ENCODE measurements around the gene FMO5. TPM values are rescaled to one million over a fixed set of nuclear protein-coding genes. Genes with fewer than 3 reads are reported as not detected.
A peak's percentile ranks its signal among the peaks of the same experiment; 100 is the strongest.

Gene FMO5
- polyA plus RNA-seq, 1 donor (not counting 4 experiments of a cell fraction or from before 2014, with no cell fraction given) = 0.31 TPM

DNA sequence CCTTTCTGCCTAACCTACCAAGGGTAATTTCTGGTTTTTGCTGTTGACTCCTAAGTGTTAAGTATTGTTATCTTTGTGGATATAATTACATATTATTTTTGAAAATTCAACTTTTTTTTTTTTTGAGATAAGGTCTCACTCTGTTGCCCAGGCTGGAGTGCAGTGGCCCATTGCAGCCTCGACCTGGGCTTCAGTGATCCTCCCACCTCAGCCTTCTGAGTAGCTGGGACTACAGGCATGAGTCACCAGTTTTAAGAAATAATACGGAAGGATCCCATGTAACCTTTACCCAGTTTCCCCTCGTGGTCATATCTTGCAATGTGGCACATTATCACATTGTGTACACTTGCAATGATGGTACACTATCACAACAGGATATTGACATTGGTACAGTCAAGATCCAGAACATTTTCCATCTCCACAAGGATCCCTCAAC is 20.5 kb upstream of the FMO5 start:
- DNase-seq (ENCODE audit: low read depth, low spot score) (no peak), FAIRE-seq (no peak)
- Histone ChIP-seq H3K4me2 (ENCODE audit: control insufficient read depth, extremely low read depth, insufficient read depth, low read depth, low read length) (no peak overlapping the region), H2AFZ (ENCODE audit: control insufficient read depth, low read length) (no peak overlapping the region), H3K27ac (ENCODE audit: control insufficient read depth, insufficient read depth, low read length) (no peak overlapping the region), H3K9ac (ENCODE audit: control insufficient read depth, extremely low read depth, insufficient read depth, low read length) (no peak overlapping the region), H4K20me1 (ENCODE audit: control insufficient read depth, extremely low read depth, insufficient read depth, low read length) (peaks cover 6% of the 10 kb centered on the region), H3K9me3 (ENCODE audit: control insufficient read depth, low read depth, low read length) (no peaks in the 10 kb centered on the region), H3K9me1 (ENCODE audit: control insufficient read depth, extremely low read depth, insufficient read depth, low read length) (peaks cover 2% of the 10 kb centered on the region), H3K4me1 (ENCODE audit: control insufficient read depth, extremely low read depth, insufficient read depth, low read length) (peaks cover 17% of the 10 kb centered on the region), H3K4me3 (ENCODE audit: control insufficient read depth in 2 of 3, extremely low read depth in 1 of 3, insufficient read depth in 2 of 3, low read depth in 1 of 3, low read length in 3 of 3) (no peak overlapping the region), H3K79me2 (ENCODE audit: control insufficient read depth, insufficient read depth, low read length) (peaks cover 75% of the 10 kb centered on the region), H3K27me3 (ENCODE audit: control insufficient read depth, extremely low read depth, insufficient read depth, low read length) (no peaks in the 10 kb centered on the region), H3K36me3 (ENCODE audit: control insufficient read depth in 2 of 2, extremely low read depth in 1 of 2, insufficient read depth in 2 of 2, low read length in 2 of 2) (peaks cover 0 to 5% of the 10 kb centered on the region in 2 experiments)
- no peak for TF ChIP-seq EZH2 (IDR thresholded peaks at IDR 0.05; ENCODE audit: low read length)
- TF ChIP-seq, protein P1, sequence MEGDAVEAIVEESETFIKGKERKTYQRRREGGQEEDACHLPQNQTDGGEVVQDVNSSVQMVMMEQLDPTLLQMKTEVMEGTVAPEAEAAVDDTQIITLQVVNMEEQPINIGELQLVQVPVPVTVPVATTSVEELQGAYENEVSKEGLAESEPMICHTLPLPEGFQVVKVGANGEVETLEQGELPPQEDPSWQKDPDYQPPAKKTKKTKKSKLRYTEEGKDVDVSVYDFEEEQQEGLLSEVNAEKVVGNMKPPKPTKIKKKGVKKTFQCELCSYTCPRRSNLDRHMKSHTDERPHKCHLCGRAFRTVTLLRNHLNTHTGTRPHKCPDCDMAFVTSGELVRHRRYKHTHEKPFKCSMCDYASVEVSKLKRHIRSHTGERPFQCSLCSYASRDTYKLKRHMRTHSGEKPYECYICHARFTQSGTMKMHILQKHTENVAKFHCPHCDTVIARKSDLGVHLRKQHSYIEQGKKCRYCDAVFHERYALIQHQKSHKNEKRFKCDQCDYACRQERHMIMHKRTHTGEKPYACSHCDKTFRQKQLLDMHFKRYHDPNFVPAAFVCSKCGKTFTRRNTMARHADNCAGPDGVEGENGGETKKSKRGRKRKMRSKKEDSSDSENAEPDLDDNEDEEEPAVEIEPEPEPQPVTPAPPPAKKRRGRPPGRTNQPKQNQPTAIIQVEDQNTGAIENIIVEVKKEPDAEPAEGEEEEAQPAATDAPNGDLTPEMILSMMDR (optimal IDR thresholded peaks at IDR 0.05 in 1 of 3, IDR thresholded peaks at IDR 0.05 in 1 of 3, conservative IDR thresholded peaks at IDR 0.05 in 1 of 3; ENCODE audit: extremely low read depth in 1 of 3, insufficient read depth in 2 of 3, low read length in 3 of 3) = no peak
- dilution Hi-C loops (cut with MboI; ENCODE audit: extremely low pct_ligation_motif_present, low sequenced_read_pairs) = no loop called here

DNA sequence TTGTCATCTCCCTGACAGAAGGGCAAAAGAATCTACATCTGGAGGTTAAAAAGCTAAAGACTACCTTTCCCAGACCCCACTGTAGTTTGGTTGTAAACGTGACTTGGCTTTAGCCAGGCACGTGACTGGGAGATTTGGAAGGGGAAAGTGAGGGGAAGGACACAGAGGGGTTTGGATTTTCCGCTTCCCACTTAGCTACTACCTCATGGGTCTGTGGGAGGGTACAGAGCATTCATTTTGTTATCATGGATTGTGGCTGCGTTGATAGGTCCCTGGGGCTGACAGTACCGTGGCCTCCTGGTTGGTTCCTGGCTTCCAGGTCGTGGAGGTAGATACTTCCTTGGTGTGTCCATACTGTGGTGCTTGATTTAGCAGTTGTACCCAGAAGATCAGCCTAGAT is 20.0 kb upstream of the FMO5 start:
- no peak overlapping the region for H3K4me2 ChIP-seq (ENCODE audit: control insufficient read depth, extremely low read depth, insufficient read depth, low read depth, low read length)
- peaks cover 6% of the 10 kb centered on the region for H4K20me1 ChIP-seq (ENCODE audit: control insufficient read depth, extremely low read depth, insufficient read depth, low read length)

More for the DNA sequence above, 20.0 kb upstream of the FMO5 start:
- FAIRE-seq (no peak), DNase-seq (ENCODE audit: low read depth, low spot score) (no peak)
- H3K9me3 ChIP-seq (ENCODE audit: control insufficient read depth, low read depth, low read length) = no peaks in the 10 kb centered on the region
- no peak overlapping the region for H3K4me3 ChIP-seq (ENCODE audit: control insufficient read depth in 2 of 3, extremely low read depth in 1 of 3, insufficient read depth in 2 of 3, low read depth in 1 of 3, low read length in 3 of 3)
- H3K9ac ChIP-seq (ENCODE audit: control insufficient read depth, extremely low read depth, insufficient read depth, low read length) = no peak overlapping the region
- no peak overlapping the region for H2AFZ ChIP-seq (ENCODE audit: control insufficient read depth, low read length)
- no peak for TF ChIP-seq EZH2 (IDR thresholded peaks at IDR 0.05; ENCODE audit: low read length)
- TF ChIP-seq, protein P1 (optimal IDR thresholded peaks at IDR 0.05 in 1 of 3, IDR thresholded peaks at IDR 0.05 in 1 of 3, conservative IDR thresholded peaks at IDR 0.05 in 1 of 3; ENCODE audit: extremely low read depth in 1 of 3, insufficient read depth in 2 of 3, low read length in 3 of 3) = no peak
- peak overlapping the region; percentile 12 for H3K27ac ChIP-seq (ENCODE audit: control insufficient read depth, insufficient read depth, low read length)
- H3K79me2 ChIP-seq (ENCODE audit: control insufficient read depth, insufficient read depth, low read length) = peaks cover 70% of the 10 kb centered on the region
- H3K36me3 ChIP-seq (ENCODE audit: control insufficient read depth in 2 of 2, extremely low read depth in 1 of 2, insufficient read depth in 2 of 2, low read length in 2 of 2) = peaks cover 0 to 5% of the 10 kb centered on the region in 2 experiments
- H3K27me3 ChIP-seq (ENCODE audit: control insufficient read depth, extremely low read depth, insufficient read depth, low read length) = no peaks in the 10 kb centered on the region
- peaks cover 2% of the 10 kb centered on the region for H3K9me1 ChIP-seq (ENCODE audit: control insufficient read depth, extremely low read depth, insufficient read depth, low read length)
- dilution Hi-C loops (cut with MboI; ENCODE audit: extremely low pct_ligation_motif_present, low sequenced_read_pairs) = no loop called here
- H3K4me1 ChIP-seq (ENCODE audit: control insufficient read depth, extremely low read depth, insufficient read depth, low read length) = peaks cover 17% of the 10 kb centered on the region

Measured in keratinocyte (primary cell).